ENCODE data around the gene SETD1A. TPM values are rescaled to one million over a fixed set of nuclear protein-coding genes. Genes with fewer than 3 reads are reported as not detected.

SETD1A gene
- total RNA-seq = 4.1 and 4.2 TPM in 2 replicates

GRCh38 chr16:30957456-30958174 lies at the start of gene SETD1A:
SETD1A (plus strand) TSS chr16:30957754; CDS start chr16:30958732, 978 bp downstream.

DNA sequence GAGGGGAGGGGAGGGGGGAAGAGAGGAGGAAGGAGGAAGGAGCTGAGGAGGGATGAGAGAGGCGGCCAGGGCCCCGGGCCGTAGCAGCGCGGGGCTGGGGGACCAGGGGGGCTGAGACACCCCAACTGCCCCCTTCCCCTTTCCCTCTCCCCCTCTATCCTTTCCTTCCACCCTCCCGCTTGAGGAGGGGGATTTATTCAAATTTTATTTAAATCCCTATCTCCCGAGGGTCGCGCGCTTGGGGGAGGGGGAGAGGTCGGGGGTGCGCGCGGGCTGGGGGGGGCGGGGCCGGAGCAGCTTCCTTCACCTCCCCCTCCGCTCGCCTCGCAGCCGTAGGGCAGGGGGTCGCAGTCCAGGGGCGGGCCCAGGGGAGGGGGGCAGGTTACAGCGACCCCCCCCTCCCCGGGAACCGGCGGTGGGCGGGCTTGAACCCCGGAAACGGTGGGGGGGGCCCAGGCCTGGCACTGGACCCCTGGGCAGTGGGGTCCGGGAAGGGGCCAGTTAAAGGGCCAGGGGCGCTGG lies 33.9 kb upstream of the SETD1A start, which contains the start of gene FBXL19:
TSS of gene FBXL19 (plus strand) at position 19 of the 522 bp plus-strand sequence. CDS start 2,183 bp downstream, outside the sequence.

GRCh38 chr16:30948667-30949649 lies 8.6 kb upstream of the SETD1A start, which contains the start of gene ORAI3:
ORAI3 (plus strand) TSS chr16:30949068; CDS start chr16:30949290, 222 bp downstream.

DNA sequence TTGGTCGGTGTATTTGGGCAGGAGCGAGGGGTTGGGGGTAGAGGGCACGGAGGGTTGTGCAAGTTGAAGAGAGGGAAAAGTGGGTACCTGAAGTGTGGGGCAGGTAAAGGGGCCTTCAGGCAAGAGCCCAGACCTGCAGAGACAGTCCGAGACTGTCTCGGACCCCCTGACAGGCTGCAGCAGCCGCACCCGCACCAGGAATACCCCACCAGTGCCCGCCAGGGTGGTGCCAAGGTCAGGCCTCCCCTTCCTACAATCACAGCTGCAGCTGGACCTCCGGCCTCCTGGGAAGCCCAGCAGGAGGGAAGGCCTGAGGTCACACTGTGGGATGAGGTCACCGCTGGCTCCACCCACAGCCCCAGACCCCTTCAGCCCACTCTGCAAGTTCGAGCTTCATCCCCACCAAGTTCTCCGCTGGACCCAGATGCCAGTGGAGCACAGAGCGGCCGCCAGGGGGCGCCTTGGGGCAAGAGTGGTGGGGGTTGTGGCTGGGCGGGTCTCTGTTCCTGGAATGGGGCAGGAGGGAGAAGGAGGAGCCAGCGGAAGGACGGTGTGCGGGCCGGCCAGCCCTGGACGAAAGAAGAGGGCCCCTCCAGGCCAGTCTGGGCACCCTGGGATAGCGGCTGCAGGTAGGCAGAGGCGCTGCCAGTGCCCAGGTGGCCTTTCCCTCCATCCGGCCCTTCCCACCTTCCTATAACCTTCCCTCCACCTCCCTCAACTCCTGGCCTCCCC lies 27.3 kb downstream of the SETD1A start, which contains the start of gene HSD3B7:
TSS of gene HSD3B7 (plus strand) at position 539 of the 732 bp plus-strand sequence. CDS start 452 bp downstream, outside the sequence.

GRCh38 chr16:31010585-31011325 lies 53.2 kb downstream of the SETD1A start, which contains the start of gene STX1B:
STX1B (minus strand) TSS chr16:31010638; CDS start chr16:31010396, 242 bp downstream.

GRCh38 chr16:31032736-31033708 lies 75.5 kb downstream of the SETD1A start, which contains the start of gene STX4:
STX4 (plus strand) TSS chr16:31033558; CDS start chr16:31033806, 248 bp downstream.

Other genes starting within 250 kb of the SETD1A start
- 20.7 and 28.4 TPM in 2 replicates for gene PHKG2, start 209.3 kb upstream of the SETD1A start, total RNA-seq
- 1.3 and 1.4 TPM in 2 replicates for gene CFAP119, start 195.7 kb upstream of the SETD1A start, total RNA-seq
- 68.8 and 74.6 TPM in 2 replicates for gene RNF40, start 195.4 kb upstream of the SETD1A start, total RNA-seq
- 6.7 TPM in 2 replicates for gene ZNF629, start 170.5 kb upstream of the SETD1A start, total RNA-seq
- 37.0 and 39.4 TPM in 2 replicates for gene BCL7C, start 63.7 kb upstream of the SETD1A start, total RNA-seq
- gene CTF1, start 61.1 kb upstream of the SETD1A start, total RNA-seq = 0.33 TPM in 1 of 2 replicates, not detected in the other
- 15.2 and 15.4 TPM in 2 replicates for gene FBXL19, start 34.2 kb upstream of the SETD1A start, total RNA-seq
- gene ORAI3, start 8.7 kb upstream of the SETD1A start, total RNA-seq = 17.9 and 27.5 TPM in 2 replicates
- 16.7 and 17.7 TPM in 2 replicates for gene HSD3B7, start 27.5 kb downstream of the SETD1A start, total RNA-seq
- 0.05 and 0.93 TPM in 2 replicates for gene STX1B, start 52.9 kb downstream of the SETD1A start, total RNA-seq
- gene STX4, start 75.8 kb downstream of the SETD1A start, total RNA-seq = 30.7 and 32.6 TPM in 2 replicates
- gene ZNF668, start 116.5 kb downstream of the SETD1A start, total RNA-seq = 12.3 and 13.6 TPM in 2 replicates
- gene ZNF646, start 116.7 kb downstream of the SETD1A start, total RNA-seq = 9.9 and 10.0 TPM in 2 replicates
- gene PRSS53, start 131.2 kb downstream of the SETD1A start, total RNA-seq = 1.2 and 1.5 TPM in 2 replicates
- 144 and 177 TPM in 2 replicates for gene VKORC1, start 137.0 kb downstream of the SETD1A start, total RNA-seq
- 71.9 and 81.6 TPM in 2 replicates for gene BCKDK, start 150.6 kb downstream of the SETD1A start, total RNA-seq
- gene KAT8, start 159.9 kb downstream of the SETD1A start, total RNA-seq = 30.0 and 31.8 TPM in 2 replicates
- not detected in 2 replicates for gene PRSS8, start 178.0 kb downstream of the SETD1A start, total RNA-seq
- gene PRSS36, start 192.3 kb downstream of the SETD1A start, total RNA-seq = 0.25 TPM in 1 of 2 replicates, not detected in the other
- gene FUS, start 222.4 kb downstream of the SETD1A start, total RNA-seq = 63.4 and 69.3 TPM in 2 replicates
- gene PYCARD, start 245.0 kb downstream of the SETD1A start, total RNA-seq = 38.3 and 39.4 TPM in 2 replicates

Measured in mammary microvascular endothelial cell (primary cell).